GM10266 (cell line): ENCODE results near the gene MYH7.
"Not testable (repeated sequence)": the region's sequence is repeated elsewhere in the genome, so short reads cannot be mapped to it uniquely, and the experiment has no call there.

Source experiments
- DNase-seq: peaks from one replicate; pipeline ENCODE4 v3.0.0; 2012; ENCODE audit errors: extremely low spot score
- TF ChIP-seq, protein P1 (sequence below): IDR thresholded peaks from 2 replicates; pipeline ENCODE4 v1.5.1; 2012; ENCODE audit warnings: mild to moderate bottlenecking, low read depth; ENCODE audit not compliant: control insufficient read depth, insufficient read depth; ENCODE audit errors: missing control alignments

The MYH7 gene

DNA sequence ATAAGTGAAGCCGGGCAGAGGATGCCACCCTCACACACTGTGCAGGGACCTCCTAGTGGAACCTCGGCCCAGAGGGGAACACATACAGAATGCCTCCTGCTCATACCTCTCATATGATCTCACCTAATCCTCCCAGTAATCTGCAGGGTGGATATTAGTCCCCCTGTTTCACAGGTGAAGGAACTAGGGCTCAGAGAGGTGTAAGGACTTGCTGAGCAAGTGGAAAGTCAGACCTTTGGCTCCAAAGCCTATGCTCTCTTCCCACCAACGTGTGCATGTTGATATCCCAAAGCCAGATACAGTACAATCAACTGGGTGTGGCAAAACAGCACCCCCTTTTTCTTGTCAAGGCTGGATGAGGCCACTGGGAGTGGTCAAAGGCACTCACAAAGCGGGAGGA, 31.6 kb downstream of the MYH7 start:
- no peak for DNase-seq

GRCh38 chr14:23403139-23403438, 32.4 kb downstream of the MYH7 start:
- no peak for DNase-seq
- TF ChIP-seq, protein P1, sequence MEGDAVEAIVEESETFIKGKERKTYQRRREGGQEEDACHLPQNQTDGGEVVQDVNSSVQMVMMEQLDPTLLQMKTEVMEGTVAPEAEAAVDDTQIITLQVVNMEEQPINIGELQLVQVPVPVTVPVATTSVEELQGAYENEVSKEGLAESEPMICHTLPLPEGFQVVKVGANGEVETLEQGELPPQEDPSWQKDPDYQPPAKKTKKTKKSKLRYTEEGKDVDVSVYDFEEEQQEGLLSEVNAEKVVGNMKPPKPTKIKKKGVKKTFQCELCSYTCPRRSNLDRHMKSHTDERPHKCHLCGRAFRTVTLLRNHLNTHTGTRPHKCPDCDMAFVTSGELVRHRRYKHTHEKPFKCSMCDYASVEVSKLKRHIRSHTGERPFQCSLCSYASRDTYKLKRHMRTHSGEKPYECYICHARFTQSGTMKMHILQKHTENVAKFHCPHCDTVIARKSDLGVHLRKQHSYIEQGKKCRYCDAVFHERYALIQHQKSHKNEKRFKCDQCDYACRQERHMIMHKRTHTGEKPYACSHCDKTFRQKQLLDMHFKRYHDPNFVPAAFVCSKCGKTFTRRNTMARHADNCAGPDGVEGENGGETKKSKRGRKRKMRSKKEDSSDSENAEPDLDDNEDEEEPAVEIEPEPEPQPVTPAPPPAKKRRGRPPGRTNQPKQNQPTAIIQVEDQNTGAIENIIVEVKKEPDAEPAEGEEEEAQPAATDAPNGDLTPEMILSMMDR, result no peak

More for the DNA sequence above, 31.6 kb downstream of the MYH7 start:
- TF ChIP-seq, protein P1, result no peak

DNA sequence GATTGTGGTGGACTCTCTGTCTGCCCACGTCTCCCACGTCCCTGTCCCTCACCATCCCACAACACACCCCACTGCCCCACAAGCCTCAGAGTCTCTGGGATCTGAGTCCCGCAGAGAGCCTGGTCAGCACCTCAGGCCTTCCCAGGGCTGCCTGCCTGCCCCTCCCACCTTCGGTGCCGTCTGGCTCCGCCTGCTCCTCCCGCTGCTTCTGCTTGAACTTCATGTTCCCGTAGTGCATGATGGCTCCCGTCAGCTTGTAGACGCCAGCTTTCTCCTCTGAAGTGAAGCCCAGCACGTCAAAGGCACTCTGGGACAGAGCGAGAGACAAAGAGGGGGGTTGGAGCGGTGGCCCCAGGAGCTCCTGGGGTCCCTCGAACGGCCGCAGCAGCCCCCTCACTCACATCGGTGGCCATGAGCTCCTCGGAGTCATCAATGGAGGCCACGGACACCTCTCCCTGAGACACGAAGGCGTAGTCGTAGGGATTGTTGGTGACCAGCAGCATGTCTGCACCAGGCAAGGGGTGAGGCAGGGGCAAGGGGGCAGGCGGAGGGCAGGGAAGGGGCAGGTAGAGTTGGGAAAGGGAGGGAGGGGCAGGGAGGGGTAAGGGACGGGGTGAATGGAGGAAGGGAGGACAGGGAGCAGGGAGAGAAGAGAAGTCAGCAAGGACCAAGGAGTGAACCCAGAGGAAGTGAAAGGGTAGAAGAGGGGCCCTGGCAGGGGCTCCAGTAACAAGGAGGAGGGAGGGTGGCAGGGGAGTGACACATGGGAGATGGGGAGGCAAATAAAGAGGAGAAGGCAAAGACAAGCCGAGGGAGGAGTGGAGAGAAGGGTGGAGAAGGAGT, 32.9 kb downstream of the MYH7 start:
- DNase-seq, result no peak
- TF ChIP-seq, protein P1, result no peak

- TF ChIP-seq, protein P1, result no peak
- DNase-seq, result no peak
Measured at GRCh38 chr14:23401291-23401690, 34.2 kb downstream of the MYH7 start.

- not testable (repeated sequence) for DNase-seq
Measured at GRCh38 chr14:23400496-23401149, 34.8 kb downstream of the MYH7 start.

GRCh38 chr14:23399591-23399990, 35.9 kb downstream of the MYH7 start:
- TF ChIP-seq, protein P1, result no peak
- no peak for DNase-seq

GRCh38 chr14:23399136-23399535, 36.3 kb downstream of the MYH7 start:
- TF ChIP-seq, protein P1, result no peak
- DNase-seq, result no peak

- no peak for DNase-seq
- TF ChIP-seq, protein P1, result no peak
Measured at GRCh38 chr14:23398348-23398747, 37.1 kb downstream of the MYH7 start.
